ENCODE results near the gene C1S.

C1S gene

DNA sequence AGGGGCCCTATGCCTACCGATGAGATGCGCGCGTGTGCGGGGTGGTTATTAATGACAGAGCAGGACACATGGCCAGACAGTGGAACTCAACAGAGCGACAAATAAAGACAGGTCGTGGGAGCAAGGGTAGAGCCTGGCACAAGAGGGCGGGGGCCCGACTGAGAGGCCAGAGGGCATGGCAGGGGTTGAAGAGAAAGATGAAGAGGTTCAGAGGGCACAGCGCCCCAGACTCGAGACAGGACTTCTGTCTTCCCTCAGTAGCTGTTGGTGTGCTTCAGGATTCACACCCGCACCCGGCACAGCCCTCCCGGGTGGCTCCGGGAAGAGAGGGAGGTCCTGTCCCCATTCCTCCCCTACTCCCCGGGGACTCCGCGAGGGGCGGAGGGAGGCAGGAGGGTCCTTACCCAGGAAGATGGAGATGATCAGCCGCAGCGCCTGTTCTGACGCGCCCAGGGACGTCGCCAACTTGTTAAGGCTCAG is 42.6 kb upstream of the C1S start:
- ChIA-PET CTCF (interaction anchor here (0.5 to 1.5 kb wide), 15 partner anchors 8 to 1203 kb away, joined by 3 to 5 read pairs (median 3); no protein-coding TSS in a partner anchor), POLR2A (interaction anchor here (0.7 to 1.6 kb wide), 9 partner anchors 8 to 91 kb away, joined by 3 to 13 read pairs (median 3); partner anchors contain the start of genes C12orf57, C1RL and RNU7-1)
- H3K27ac ChIP-seq (ENCODE audit: extremely low read depth, low read depth, low read length), result peak overlapping the region; percentile 90
- H3K36me3 ChIP-seq (ENCODE audit: control insufficient read depth in 2 of 2, insufficient read depth in 1 of 2, low read length in 2 of 2), result peaks cover 3 to 10% of the 10 kb centered on the region in 2 experiments; a peak in 2 of 3 replicates
- H3K4me3 ChIP-seq (ENCODE audit: low read depth, low read length), result peak overlapping the region; percentile 89
- no peaks in the 10 kb centered on the region for H3K9me3 ChIP-seq (ENCODE audit: control insufficient read depth, insufficient read depth, low read depth, low read length)
- H3K4me1 ChIP-seq (ENCODE audit: control insufficient read depth, insufficient read depth, low read length), result peaks cover 25% of the 10 kb centered on the region
- TF ChIP-seq ZNF426 (tag by site-specific recombination; IDR thresholded peaks at IDR 0.05) (no peak), GLIS1 (tag by site-specific recombination; IDR thresholded peaks at IDR 0.05) (peak; percentile 94), ZNF214 (tag by site-specific recombination; IDR thresholded peaks at IDR 0.05; ENCODE audit: borderline replicate concordance) (no peak), KLF17 (tag by site-specific recombination; IDR thresholded peaks at IDR 0.05) (peak; percentile 82), ZNF18 (tag by site-specific recombination; IDR thresholded peaks at IDR 0.05) (peak; percentile 99), KLF1 (tag by site-specific recombination; IDR thresholded peaks at IDR 0.05) (peak; percentile 63), ZNF341 (tag by site-specific recombination; IDR thresholded peaks at IDR 0.05; ENCODE audit: low read depth) (peak; percentile 48), FEZF1 (tag by site-specific recombination; IDR thresholded peaks at IDR 0.05) (no peak), ZNF521 (tag by site-specific recombination; IDR thresholded peaks at IDR 0.05) (no peak), MYNN (tag by site-specific recombination; IDR thresholded peaks at IDR 0.05; ENCODE audit: borderline replicate concordance) (no peak), ZNF560 (tag by site-specific recombination; IDR thresholded peaks at IDR 0.05; ENCODE audit: borderline replicate concordance) (no peak), ZNF664 (tag by site-specific recombination; IDR thresholded peaks at IDR 0.05) (no peak), ZNF114 (tag by site-specific recombination; IDR thresholded peaks at IDR 0.05) (no peak), ZNF266 (tag by site-specific recombination; IDR thresholded peaks at IDR 0.05; ENCODE audit: low read depth) (no peak), GLIS2 (tag by site-specific recombination; IDR thresholded peaks at IDR 0.05) (peak; percentile 88), ZNF404 (tag by site-specific recombination; IDR thresholded peaks at IDR 0.05) (no peak), ZBTB10 (tag by site-specific recombination; IDR thresholded peaks at IDR 0.05) (no peak), ZNF513 (tag by site-specific recombination; IDR thresholded peaks at IDR 0.05) (no peak), OSR2 (tag by site-specific recombination; IDR thresholded peaks at IDR 0.05) (no peak; the same call in 1 of the 2 replicates), ZNF624 (tag by site-specific recombination; IDR thresholded peaks at IDR 0.05) (no peak), ZNF501 (tag by site-specific recombination; IDR thresholded peaks at IDR 0.05) (peak; percentile 47; the same call in 1 of the 2 replicates)
- TF ChIP-seq, protein P1, sequence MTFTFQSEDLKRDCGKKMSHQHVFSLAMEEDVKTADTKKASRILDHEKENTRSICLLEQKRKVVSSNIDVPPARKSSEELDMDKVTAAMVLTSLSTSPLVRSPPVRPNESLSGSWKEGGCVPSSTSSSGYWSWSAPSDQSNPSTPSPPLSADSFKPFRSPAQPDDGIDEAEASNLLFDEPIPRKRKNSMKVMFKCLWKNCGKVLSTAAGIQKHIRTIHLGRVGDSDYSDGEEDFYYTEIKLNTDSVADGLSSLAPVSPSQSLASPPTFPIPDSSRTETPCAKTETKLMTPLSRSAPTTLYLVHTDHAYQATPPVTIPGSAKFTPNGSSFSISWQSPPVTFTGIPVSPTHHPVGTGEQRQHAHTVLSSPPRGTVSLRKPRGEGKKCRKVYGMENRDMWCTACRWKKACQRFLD (tag by site-specific recombination; IDR thresholded peaks at IDR 0.05), result no peak
- TF ChIP-seq, protein P2, sequence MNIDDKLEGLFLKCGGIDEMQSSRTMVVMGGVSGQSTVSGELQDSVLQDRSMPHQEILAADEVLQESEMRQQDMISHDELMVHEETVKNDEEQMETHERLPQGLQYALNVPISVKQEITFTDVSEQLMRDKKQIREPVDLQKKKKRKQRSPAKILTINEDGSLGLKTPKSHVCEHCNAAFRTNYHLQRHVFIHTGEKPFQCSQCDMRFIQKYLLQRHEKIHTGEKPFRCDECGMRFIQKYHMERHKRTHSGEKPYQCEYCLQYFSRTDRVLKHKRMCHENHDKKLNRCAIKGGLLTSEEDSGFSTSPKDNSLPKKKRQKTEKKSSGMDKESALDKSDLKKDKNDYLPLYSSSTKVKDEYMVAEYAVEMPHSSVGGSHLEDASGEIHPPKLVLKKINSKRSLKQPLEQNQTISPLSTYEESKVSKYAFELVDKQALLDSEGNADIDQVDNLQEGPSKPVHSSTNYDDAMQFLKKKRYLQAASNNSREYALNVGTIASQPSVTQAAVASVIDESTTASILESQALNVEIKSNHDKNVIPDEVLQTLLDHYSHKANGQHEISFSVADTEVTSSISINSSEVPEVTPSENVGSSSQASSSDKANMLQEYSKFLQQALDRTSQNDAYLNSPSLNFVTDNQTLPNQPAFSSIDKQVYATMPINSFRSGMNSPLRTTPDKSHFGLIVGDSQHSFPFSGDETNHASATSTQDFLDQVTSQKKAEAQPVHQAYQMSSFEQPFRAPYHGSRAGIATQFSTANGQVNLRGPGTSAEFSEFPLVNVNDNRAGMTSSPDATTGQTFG (tag by site-specific recombination; IDR thresholded peaks at IDR 0.05; ENCODE audit: borderline replicate concordance), result no peak
- TF ChIP-seq, protein P3, sequence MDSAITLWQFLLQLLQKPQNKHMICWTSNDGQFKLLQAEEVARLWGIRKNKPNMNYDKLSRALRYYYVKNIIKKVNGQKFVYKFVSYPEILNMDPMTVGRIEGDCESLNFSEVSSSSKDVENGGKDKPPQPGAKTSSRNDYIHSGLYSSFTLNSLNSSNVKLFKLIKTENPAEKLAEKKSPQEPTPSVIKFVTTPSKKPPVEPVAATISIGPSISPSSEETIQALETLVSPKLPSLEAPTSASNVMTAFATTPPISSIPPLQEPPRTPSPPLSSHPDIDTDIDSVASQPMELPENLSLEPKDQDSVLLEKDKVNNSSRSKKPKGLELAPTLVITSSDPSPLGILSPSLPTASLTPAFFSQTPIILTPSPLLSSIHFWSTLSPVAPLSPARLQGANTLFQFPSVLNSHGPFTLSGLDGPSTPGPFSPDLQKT (IDR thresholded peaks at IDR 0.05; ENCODE audit: borderline replicate concordance, low read depth, low read length), result no peak

Measured in HEK293 (cell line).